Caco-2 (cell line): ENCODE data around the gene SCFD2. TPM values are rescaled to one million over a fixed set of nuclear protein-coding genes. Genes with fewer than 3 reads are reported as not detected.

Experiments
- BruUV-seq: library from RNA; stranded (reverse); fragments of 400-500 nt; replicated peaks from 2 replicates; lab custom pipeline; 2021; lab: Mats Ljungman, UMichigan
- CTCF ChIA-PET: fragments of 300-600 bp; sonication (Branson Sonifier 250); formaldehyde crosslinking; loops from one replicate; lab custom pipeline; 2022; ENCODE audit warnings: antibody characterized with exemption; lab: Charles Lee
- POLR2A ChIA-PET: fragments of 300-600 bp; sonication (Branson Sonifier 250); formaldehyde crosslinking; loops from one replicate; lab custom pipeline; 2022; ENCODE audit warnings: antibody characterized with exemption; lab: Charles Lee
- DNase-seq, 2 experiments: peaks; one replicate each; pipeline versions ENCODE4 v3.0.0 to v3.0.0-alpha.2; 2020 to 2022
- H3K27me3 ChIP-seq: replicated peaks from 2 replicates; pipeline ENCODE4 v1.6.0; 2011; ENCODE audit warnings: low read length; ENCODE audit not compliant: control insufficient read depth, insufficient read depth
- H3K36me3 ChIP-seq: 2 replicates; pipeline ENCODE4 v1.5.1; 2011; ENCODE audit warnings: low read length; ENCODE audit not compliant: control insufficient read depth, insufficient read depth
- H3K4me1 ChIP-seq: fragments of 250-450 bp; sonication (Bioruptor Pico); 2 replicates; pipeline ENCODE4 v1.5.1; 2020; ENCODE audit warnings: mild to moderate bottlenecking
- H3K4me3 ChIP-seq: 2 replicates; pipeline ENCODE4 v1.5.1; 2011; ENCODE audit warnings: low read depth, mild to moderate bottlenecking, control low read depth, low read length
- H3K9me3 ChIP-seq: fragments of 250-450 bp; sonication (Bioruptor Pico); 2 replicates; pipeline ENCODE4 v1.5.1; 2020; ENCODE audit warnings: mild to moderate bottlenecking, moderate library complexity
- H3K27ac Mint-ChIP-seq: one replicate; pipeline ENCODE4 v1.8.0; 2022; ENCODE audit warnings: mixed read lengths; ENCODE audit not compliant: unreplicated experiment
- H3K27me3 Mint-ChIP-seq: one replicate; pipeline ENCODE4 v1.8.0; 2022; ENCODE audit warnings: mixed read lengths; ENCODE audit not compliant: insufficient read depth, unreplicated experiment
- H3K36me3 Mint-ChIP-seq: one replicate; pipeline ENCODE4 v1.8.0; 2022; ENCODE audit warnings: mild to moderate bottlenecking, mixed read lengths; ENCODE audit not compliant: insufficient read depth, unreplicated experiment
- H3K4me1 Mint-ChIP-seq: one replicate; pipeline ENCODE4 v1.8.0; 2022; ENCODE audit warnings: low read depth, mixed read lengths; ENCODE audit not compliant: unreplicated experiment
- H3K4me3 Mint-ChIP-seq: one replicate; pipeline ENCODE4 v1.8.0; 2022; ENCODE audit warnings: mild to moderate bottlenecking, moderate library complexity, mixed read lengths; ENCODE audit not compliant: unreplicated experiment
- H3K9me3 Mint-ChIP-seq: one replicate; pipeline ENCODE4 v1.8.0; 2022; ENCODE audit warnings: mixed read lengths; ENCODE audit not compliant: unreplicated experiment
- intact Hi-C: fragments of 100-400 bp; cut with micrococcal nuclease; formaldehyde crosslinking; loops from one replicate; pipeline ENCODE4 v1.10.0; 2022; ENCODE audit not compliant: unreplicated experiment
- total RNA-seq: library from RNA; stranded (reverse); gene quantifications from 2 replicates; pipeline ENCODE4 v1.2.3, GENCODE V29; 2022
- TF ChIP-seq, protein P1 (sequence below), 2 experiments: fragments of 200-600 bp in 1 of 2; IDR thresholded peaks; 1 replicate in 1 of 2; 2 replicates in 1 of 2; pipeline versions ENCODE4 v1.5.1 to v1.8.0; 2011 to 2022; ENCODE audit warnings: antibody characterized with exemption in 1 of 2, control low read depth in 1 of 2, inconsistent platforms in 1 of 2, low read depth in 1 of 2, low read length in 1 of 2, mild to moderate bottlenecking in 1 of 2, moderate library complexity in 1 of 2; ENCODE audit not compliant: insufficient read depth in 1 of 2, severe bottlenecking in 1 of 2, unreplicated experiment in 1 of 2

SCFD2 gene
- total RNA-seq, 1 experiment from 2014 or later = 12.2 TPM

DNA sequence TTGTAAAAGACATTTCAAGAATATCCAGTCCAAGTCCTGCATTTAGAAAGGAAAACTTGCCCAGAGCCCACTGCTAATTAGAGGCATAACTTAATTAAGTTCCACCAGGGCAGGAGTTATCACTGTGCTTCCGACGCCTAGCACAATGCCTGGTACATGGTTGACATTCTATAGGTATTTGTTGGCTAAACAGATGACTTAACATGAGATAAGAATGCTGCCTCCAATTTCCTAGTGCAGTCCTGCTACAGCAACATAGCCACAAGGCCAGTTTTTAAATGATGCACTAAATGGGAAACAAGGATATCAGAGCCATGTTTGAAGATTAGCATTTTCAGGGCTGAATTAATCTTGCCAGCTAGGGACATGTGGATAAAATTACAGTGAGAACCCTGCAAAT is 339.6 kb downstream of the SCFD2 start:
- CTCF ChIA-PET = no interaction called here
- Mint-ChIP-seq H3K27me3 (no peaks in the 10 kb centered on the region), H3K27ac (no peak overlapping the region), H3K36me3 (no peaks in the 10 kb centered on the region), H3K9me3 (peaks cover 3% of the 10 kb centered on the region), H3K4me3 (no peak overlapping the region), H3K4me1 (peaks cover 12% of the 10 kb centered on the region)
- TF ChIP-seq, protein P1, sequence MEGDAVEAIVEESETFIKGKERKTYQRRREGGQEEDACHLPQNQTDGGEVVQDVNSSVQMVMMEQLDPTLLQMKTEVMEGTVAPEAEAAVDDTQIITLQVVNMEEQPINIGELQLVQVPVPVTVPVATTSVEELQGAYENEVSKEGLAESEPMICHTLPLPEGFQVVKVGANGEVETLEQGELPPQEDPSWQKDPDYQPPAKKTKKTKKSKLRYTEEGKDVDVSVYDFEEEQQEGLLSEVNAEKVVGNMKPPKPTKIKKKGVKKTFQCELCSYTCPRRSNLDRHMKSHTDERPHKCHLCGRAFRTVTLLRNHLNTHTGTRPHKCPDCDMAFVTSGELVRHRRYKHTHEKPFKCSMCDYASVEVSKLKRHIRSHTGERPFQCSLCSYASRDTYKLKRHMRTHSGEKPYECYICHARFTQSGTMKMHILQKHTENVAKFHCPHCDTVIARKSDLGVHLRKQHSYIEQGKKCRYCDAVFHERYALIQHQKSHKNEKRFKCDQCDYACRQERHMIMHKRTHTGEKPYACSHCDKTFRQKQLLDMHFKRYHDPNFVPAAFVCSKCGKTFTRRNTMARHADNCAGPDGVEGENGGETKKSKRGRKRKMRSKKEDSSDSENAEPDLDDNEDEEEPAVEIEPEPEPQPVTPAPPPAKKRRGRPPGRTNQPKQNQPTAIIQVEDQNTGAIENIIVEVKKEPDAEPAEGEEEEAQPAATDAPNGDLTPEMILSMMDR (IDR thresholded peaks at IDR 0.05; ENCODE audit: insufficient read depth in 1 of 2, low read depth in 1 of 2, low read length in 1 of 2, severe bottlenecking in 1 of 2, unreplicated experiment in 1 of 2) = no peak
- no TSS peak for BruUV-seq
- Histone ChIP-seq H3K27me3 (no peaks in the 10 kb centered on the region), H3K36me3 (no peaks in the 10 kb centered on the region), H3K9me3 (no peaks in the 10 kb centered on the region), H3K4me3 (no peak overlapping the region), H3K4me1 (peaks cover 14% of the 10 kb centered on the region)
- DNase-seq = peak in 1 of 2 experiments; percentile 5
- POLR2A ChIA-PET = no interaction called here
- intact Hi-C loops = no loop called here

- intact Hi-C loops = no loop called here
- Histone ChIP-seq H3K4me1 (peaks cover 35% of the 10 kb centered on the region), H3K27me3 (no peaks in the 10 kb centered on the region), H3K36me3 (no peaks in the 10 kb centered on the region), H3K4me3 (no peak overlapping the region), H3K9me3 (no peaks in the 10 kb centered on the region)
- Mint-ChIP-seq H3K4me1 (peaks cover 20% of the 10 kb centered on the region), H3K27ac (no peak overlapping the region), H3K27me3 (no peaks in the 10 kb centered on the region), H3K36me3 (no peaks in the 10 kb centered on the region), H3K4me3 (no peak overlapping the region), H3K9me3 (no peaks in the 10 kb centered on the region)
- no peak for DNase-seq
- CTCF ChIA-PET = no interaction called here
- TF ChIP-seq, protein P1 (IDR thresholded peaks at IDR 0.05; ENCODE audit: insufficient read depth in 1 of 2, low read depth in 1 of 2, low read length in 1 of 2, severe bottlenecking in 1 of 2, unreplicated experiment in 1 of 2) = no peak
- POLR2A ChIA-PET = no interaction called here
- BruUV-seq = no TSS peak
These were observed 342.1 kb downstream of the SCFD2 start for GRCh38 chr4:53023677-53024299.

- Mint-ChIP-seq H3K27ac (no peak overlapping the region), H3K27me3 (no peaks in the 10 kb centered on the region), H3K36me3 (no peaks in the 10 kb centered on the region), H3K9me3 (no peaks in the 10 kb centered on the region), H3K4me1 (peaks cover 24% of the 10 kb centered on the region), H3K4me3 (no peak overlapping the region)
- H3K36me3 ChIP-seq = no peaks in the 10 kb centered on the region
- H3K4me1 ChIP-seq = peaks cover 43% of the 10 kb centered on the region
- no TSS peak for BruUV-seq
- H3K4me3 ChIP-seq = no peak overlapping the region
- CTCF ChIA-PET = no interaction called here
- POLR2A ChIA-PET = no interaction called here
- no peaks in the 10 kb centered on the region for H3K27me3 ChIP-seq
- intact Hi-C loops = no loop called here
- H3K9me3 ChIP-seq = no peaks in the 10 kb centered on the region
- TF ChIP-seq, protein P1 (IDR thresholded peaks at IDR 0.05; ENCODE audit: insufficient read depth in 1 of 2, low read depth in 1 of 2, low read length in 1 of 2, severe bottlenecking in 1 of 2, unreplicated experiment in 1 of 2) = no peak
- no peak for DNase-seq
These were observed 343.3 kb downstream of the SCFD2 start for GRCh38 chr4:53022513-53023100.
